Uterus (tissue), 2 donors: ENCODE data around the gene FSCN2.
A peak's percentile ranks its signal among the peaks of the same experiment; 100 is the strongest.

Experiments used
- CTCF ChIP-seq, 4 experiments: fragments of 200-600 bp in 2 of 4; fragments of 450-650 bp in 2 of 4; sonication (generic) in 2 of 4; IDR thresholded peaks; one replicate each; pipeline ENCODE4 v1.5.1; 2016 to 2019; ENCODE audit warnings: antibody characterized with exemption in 4 of 4, mild to moderate bottlenecking in 2 of 4, moderate library complexity in 1 of 4
- POLR2A ChIP-seq, 2 donors: fragments of 450-650 bp; IDR thresholded peaks; one replicate each; pipeline ENCODE4 v1.6.1; 2016; ENCODE audit warnings: antibody characterized with exemption in 2 of 2, mild to moderate bottlenecking in 1 of 2, moderate library complexity in 1 of 2

- TF ChIP-seq POLR2A (IDR thresholded peaks at IDR 0.05) (no peak), CTCF (IDR thresholded peaks at IDR 0.05) (peak in 1 of 4 experiments; percentile 8)
These were observed 25.5 kb downstream of the FSCN2 start for GRCh38 chr17:81553616-81554181.
